Upper lobe of left lung (tissue), 6 donors: ENCODE results near the gene XPNPEP2. TPM values are rescaled to one million over a fixed set of nuclear protein-coding genes. Genes with fewer than 3 reads are reported as not detected.
A peak's percentile ranks its signal among the peaks of the same experiment; 100 is the strongest.

Experiments used
- ATAC-seq, 2 donors: fragments of 200-7000 bp; cut with Tn5 transposase; one replicate each; pipeline ENCODE4 v1.9.1; 2022; ENCODE audit warnings: mild to moderate bottlenecking in 2 of 2, moderate library complexity in 2 of 2; ENCODE audit not compliant: low FRiP score in 2 of 2
- DNase-seq, 2 donors: peaks; one replicate each; pipeline ENCODE4 v3.0.0-alpha.2; 2019 to 2020
- H3K27ac ChIP-seq, 4 donors: fragments of 200-600 bp; sonication (generic); one replicate each; pipeline ENCODE4 v1.5.1; 2016 to 2019
- H3K27me3 ChIP-seq, 4 donors: fragments of 200-600 bp; sonication (generic); one replicate each; pipeline ENCODE4 v1.5.1; 2017 to 2019
- H3K36me3 ChIP-seq, 4 donors: fragments of 200-600 bp; sonication (generic); one replicate each; pipeline ENCODE4 v1.5.1; 2016 to 2019
- H3K4me1 ChIP-seq, 4 donors: fragments of 200-600 bp; sonication (generic); one replicate each; pipeline ENCODE4 v1.5.1; 2018 to 2019
- H3K4me3 ChIP-seq, 4 donors: fragments of 200-600 bp; sonication (generic); one replicate each; pipeline ENCODE4 v1.5.1; 2017 to 2019; ENCODE audit warnings: mild to moderate bottlenecking in 2 of 4, moderate library complexity in 1 of 4
- H3K9me3 ChIP-seq, 4 donors: fragments of 200-600 bp; sonication (generic); one replicate each; pipeline ENCODE4 v1.5.1; 2018 to 2019
- EP300 ChIP-seq, 4 donors: sonication (generic); formaldehyde crosslinking; IDR thresholded peaks; one replicate each; pipeline ENCODE4 v1.5.1; 2017; ENCODE audit warnings: antibody characterized with exemption in 4 of 4, control low read depth in 2 of 4
- POLR2A ChIP-seq, 4 donors: fragments of 450-650 bp; IDR thresholded peaks; one replicate each; pipeline ENCODE4 v1.5.1; 2016 to 2017; ENCODE audit warnings: antibody characterized with exemption in 4 of 4, mild to moderate bottlenecking in 2 of 4
- POLR2AphosphoS5 ChIP-seq, 2 donors: sonication (generic); formaldehyde crosslinking; IDR thresholded peaks; one replicate each; pipeline ENCODE4 v1.5.1; 2017; ENCODE audit warnings: antibody characterized with exemption in 2 of 2
- WGBS, 2 donors: methylation state at CpG; one replicate each; pipeline ENCODE4 v1.1.5; 2017 to 2018; 5-methylcytosine and 5-hydroxymethylcytosine counted together
- total RNA-seq, 6 donors: library from RNA; depleted of rRNA in 4 of 6; stranded (reverse); fragments of >200 nt in 4 of 6; gene quantifications; one replicate each; pipeline versions ENCODE4 v1.1.0 to v1.2.1, GENCODE V29; 2016 to 2021
- TF ChIP-seq, protein P1 (sequence below), 6 experiments: fragments of 450-650 bp in 4 of 6; fragments of 200-600 bp in 2 of 6; sonication (generic) in 2 of 6; IDR thresholded peaks; one replicate each; pipeline ENCODE4 v1.5.1; 2016 to 2019; ENCODE audit warnings: antibody characterized with exemption in 6 of 6
- donor health status: DM: no; HTN: no; CAD: no; lungs with moderate emphysema.
- donor health status: DM: no; HTN: yes; CAD: no; lungs with severe emphysema.

The XPNPEP2 gene
- total RNA-seq, 6 donors from 2014 or later = 0.91 to 5.1 (median 2.5) TPM; not detected in 2

DNA sequence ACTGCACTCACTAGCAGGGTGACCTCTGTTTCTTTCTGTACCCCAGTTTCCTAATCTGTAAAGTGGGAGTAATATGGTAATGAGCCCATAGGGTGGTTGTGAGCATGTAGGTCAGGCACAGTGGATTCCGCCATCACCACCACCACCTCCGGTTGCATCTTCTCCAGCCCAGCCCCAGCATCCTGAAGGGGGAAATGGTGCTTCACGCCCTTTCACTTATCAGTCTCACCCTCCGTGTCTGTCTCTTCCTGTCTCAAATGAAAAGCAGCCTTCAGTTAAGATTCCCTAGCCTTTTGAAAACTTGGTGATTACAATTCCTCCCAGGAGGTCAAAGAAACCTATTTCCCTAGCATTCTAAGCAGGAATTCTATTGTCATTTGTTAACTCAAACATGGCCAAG, 16.9 kb upstream of the XPNPEP2 start:
- Histone ChIP-seq H3K36me3 (no peaks in the 10 kb centered on the region), H3K4me3 (no peak overlapping the region), H3K27me3 (no peaks in the 10 kb centered on the region), H3K9me3 (no peaks in the 10 kb centered on the region), H3K4me1 (no peaks in the 10 kb centered on the region), H3K27ac (no peak overlapping the region)
- ATAC-seq = no peak
- WGBS, 2 donors = 48% methylated on average over 2 to 4 of the region's 4 CpGs
- DNase-seq = no peak
- TF ChIP-seq POLR2A (IDR thresholded peaks at IDR 0.05) (no peak), EP300 (IDR thresholded peaks at IDR 0.05) (no peak), POLR2AphosphoS5 (IDR thresholded peaks at IDR 0.05) (no peak)
- TF ChIP-seq, protein P1, sequence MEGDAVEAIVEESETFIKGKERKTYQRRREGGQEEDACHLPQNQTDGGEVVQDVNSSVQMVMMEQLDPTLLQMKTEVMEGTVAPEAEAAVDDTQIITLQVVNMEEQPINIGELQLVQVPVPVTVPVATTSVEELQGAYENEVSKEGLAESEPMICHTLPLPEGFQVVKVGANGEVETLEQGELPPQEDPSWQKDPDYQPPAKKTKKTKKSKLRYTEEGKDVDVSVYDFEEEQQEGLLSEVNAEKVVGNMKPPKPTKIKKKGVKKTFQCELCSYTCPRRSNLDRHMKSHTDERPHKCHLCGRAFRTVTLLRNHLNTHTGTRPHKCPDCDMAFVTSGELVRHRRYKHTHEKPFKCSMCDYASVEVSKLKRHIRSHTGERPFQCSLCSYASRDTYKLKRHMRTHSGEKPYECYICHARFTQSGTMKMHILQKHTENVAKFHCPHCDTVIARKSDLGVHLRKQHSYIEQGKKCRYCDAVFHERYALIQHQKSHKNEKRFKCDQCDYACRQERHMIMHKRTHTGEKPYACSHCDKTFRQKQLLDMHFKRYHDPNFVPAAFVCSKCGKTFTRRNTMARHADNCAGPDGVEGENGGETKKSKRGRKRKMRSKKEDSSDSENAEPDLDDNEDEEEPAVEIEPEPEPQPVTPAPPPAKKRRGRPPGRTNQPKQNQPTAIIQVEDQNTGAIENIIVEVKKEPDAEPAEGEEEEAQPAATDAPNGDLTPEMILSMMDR (IDR thresholded peaks at IDR 0.05) = no peak

DNA sequence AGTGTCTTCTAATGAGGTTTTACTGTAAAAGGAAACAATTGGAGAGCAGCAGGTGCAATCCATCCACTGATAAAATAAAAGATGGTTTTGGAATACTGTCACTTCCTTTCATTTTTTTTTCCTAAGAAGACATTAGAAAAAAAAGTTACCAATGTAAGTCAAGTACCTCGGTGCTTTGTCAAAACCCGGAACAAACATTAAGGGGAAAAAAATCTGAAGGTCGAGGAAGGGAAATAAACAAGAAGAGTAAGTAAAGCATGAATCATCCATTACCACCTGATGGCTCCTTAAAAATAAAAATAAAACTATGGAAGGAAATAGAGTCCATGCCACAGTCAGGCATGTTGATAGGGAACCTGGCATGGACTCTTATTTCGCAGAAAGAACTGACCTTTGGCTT, 15.3 kb upstream of the XPNPEP2 start:
- 43 to 67% methylated on average over 4 of the region's 4 CpGs for WGBS, 2 donors
- ATAC-seq = no peak
- H3K27me3 ChIP-seq = no peaks in the 10 kb centered on the region
- no peaks in the 10 kb centered on the region for H3K9me3 ChIP-seq
- no peaks in the 10 kb centered on the region for H3K4me1 ChIP-seq
- DNase-seq = no peak
- TF ChIP-seq POLR2A (IDR thresholded peaks at IDR 0.05) = no peak
- TF ChIP-seq, protein P1 (IDR thresholded peaks at IDR 0.05) = no peak
- no peak for TF ChIP-seq EP300 (IDR thresholded peaks at IDR 0.05)
- no peak for TF ChIP-seq POLR2AphosphoS5 (IDR thresholded peaks at IDR 0.05)
- no peak overlapping the region for H3K4me3 ChIP-seq
- no peaks in the 10 kb centered on the region for H3K36me3 ChIP-seq
- no peak overlapping the region for H3K27ac ChIP-seq

DNA sequence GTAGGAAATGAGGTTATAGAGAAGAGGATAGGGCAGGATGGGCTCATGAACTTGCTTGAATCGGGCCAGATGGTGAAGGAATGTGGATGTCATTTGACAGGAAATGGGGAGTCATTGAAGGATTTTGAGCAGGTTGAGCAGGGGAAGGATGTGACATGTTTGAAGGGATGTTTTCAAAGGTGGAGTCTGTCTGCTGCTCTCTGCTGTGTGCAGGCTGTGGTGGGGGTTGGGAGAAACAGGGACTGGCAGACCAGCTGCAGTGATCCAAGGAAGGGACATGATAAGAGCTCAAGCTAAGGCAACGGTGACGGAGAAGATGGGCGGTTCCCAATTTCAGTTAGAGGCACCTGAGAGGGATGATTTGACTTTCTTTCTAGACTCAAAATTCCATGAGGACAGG, 14.0 kb upstream of the XPNPEP2 start:
- DNase-seq (no peak), ATAC-seq (no peak)
- WGBS, 2 donors = 67 to 71% methylated on average over 4 of the region's 4 CpGs
- Histone ChIP-seq H3K27me3 (no peaks in the 10 kb centered on the region), H3K36me3 (no peaks in the 10 kb centered on the region), H3K9me3 (no peaks in the 10 kb centered on the region), H3K27ac (no peak overlapping the region), H3K4me3 (no peak overlapping the region), H3K4me1 (no peaks in the 10 kb centered on the region)
- TF ChIP-seq, protein P1 (IDR thresholded peaks at IDR 0.05) = no peak
- TF ChIP-seq POLR2A (IDR thresholded peaks at IDR 0.05) = no peak
- no peak for TF ChIP-seq POLR2AphosphoS5 (IDR thresholded peaks at IDR 0.05)
- TF ChIP-seq EP300 (IDR thresholded peaks at IDR 0.05) = no peak

DNA sequence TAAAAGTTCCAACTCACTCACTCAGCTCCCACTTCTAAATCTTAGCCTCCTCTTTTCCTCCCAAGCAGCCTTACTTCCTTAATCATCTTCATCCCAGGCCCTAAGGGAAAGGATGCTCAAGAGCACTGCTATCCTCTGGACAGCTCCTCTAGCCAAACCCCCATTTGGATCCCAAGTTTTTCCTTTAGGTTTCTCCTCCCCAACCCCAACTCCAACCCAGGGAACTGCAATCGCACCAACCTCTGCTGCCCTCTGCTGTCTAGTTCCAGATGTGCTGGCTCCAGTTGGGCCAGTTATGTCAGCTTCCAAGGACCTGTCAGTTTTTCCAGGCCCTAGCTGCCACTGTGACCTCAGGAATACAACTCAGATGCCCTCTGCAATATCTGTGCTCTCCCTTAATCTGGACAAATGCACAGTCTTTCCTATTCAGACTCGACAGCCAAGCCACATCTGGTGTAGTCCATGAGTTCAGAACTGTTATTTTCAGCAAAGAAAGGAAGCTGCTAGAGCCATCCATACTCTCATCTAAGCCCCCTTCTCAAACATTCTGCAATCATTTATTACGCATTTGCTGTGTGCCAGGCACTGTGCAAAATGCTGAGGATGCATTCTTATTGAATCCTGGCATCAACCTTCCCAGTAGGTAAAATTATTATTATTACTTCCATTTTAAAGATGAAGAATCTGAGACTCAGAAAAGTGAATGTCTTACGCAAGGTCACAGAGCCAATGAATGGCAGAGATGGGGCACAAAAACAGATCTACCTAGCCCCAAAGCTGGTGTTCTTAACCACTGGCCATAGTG, 12.3 kb upstream of the XPNPEP2 start:
- Histone ChIP-seq H3K4me1 (no peaks in the 10 kb centered on the region), H3K4me3 (no peak overlapping the region), H3K27ac (no peak overlapping the region), H3K9me3 (no peaks in the 10 kb centered on the region), H3K36me3 (no peaks in the 10 kb centered on the region), H3K27me3 (no peaks in the 10 kb centered on the region)
- 40 to 89% methylated on average over 2 to 4 of the region's 4 CpGs for WGBS, 2 donors
- DNase-seq = peak in 1 of 2 donors; percentile 43
- TF ChIP-seq, protein P1 (IDR thresholded peaks at IDR 0.05) = peak in 5 of 6 experiments; percentile 47 to 70 (median 51)
- TF ChIP-seq POLR2AphosphoS5 (IDR thresholded peaks at IDR 0.05) = no peak
- peak; percentile 46 to 78 for ATAC-seq

DNA sequence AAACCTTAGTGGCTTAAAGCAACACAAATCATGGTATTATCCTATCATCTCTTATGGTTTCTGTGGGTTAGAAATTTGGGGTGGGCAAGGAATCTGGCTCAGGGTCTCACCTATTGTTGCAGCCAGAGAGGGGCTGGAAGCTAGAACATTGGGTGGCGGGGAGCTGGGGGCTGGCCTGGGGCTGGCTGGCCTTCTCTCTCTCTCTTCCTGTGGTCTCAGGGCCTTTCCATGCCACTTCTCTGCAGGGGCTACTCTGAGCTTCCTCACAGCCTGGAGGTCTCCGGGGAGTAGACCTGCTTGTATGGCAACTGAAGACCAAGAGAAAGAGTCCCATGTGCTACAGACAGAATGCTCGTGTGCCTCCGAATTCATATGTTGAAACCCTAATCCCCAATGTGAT, 10.7 kb upstream of the XPNPEP2 start:
- no peak for ATAC-seq
- TF ChIP-seq POLR2AphosphoS5 (IDR thresholded peaks at IDR 0.05) = no peak
- TF ChIP-seq POLR2A (IDR thresholded peaks at IDR 0.05) = no peak
- no peak for TF ChIP-seq EP300 (IDR thresholded peaks at IDR 0.05)
- TF ChIP-seq, protein P1 (IDR thresholded peaks at IDR 0.05) = no peak
- 82 to 100% methylated on average over 1 to 4 of the region's 4 CpGs for WGBS, 2 donors
- Histone ChIP-seq H3K4me1 (no peaks in the 10 kb centered on the region), H3K27ac (no peak overlapping the region), H3K27me3 (peaks cover 0 to 3% (median 0%) of the 10 kb centered on the region in 4 donors), H3K36me3 (no peaks in the 10 kb centered on the region), H3K4me3 (no peak overlapping the region), H3K9me3 (no peaks in the 10 kb centered on the region)
- DNase-seq = no peak
